Prostate gland (tissue), 2 donors: Measurements from ENCODE around the gene C17orf78.

Experiments
- POLR2A ChIP-seq: fragments of 450-650 bp; IDR thresholded peaks from one replicate; pipeline ENCODE4 v1.6.1; 2016; ENCODE audit warnings: antibody characterized with exemption, mild to moderate bottlenecking
- POLR2AphosphoS5 ChIP-seq: sonication (generic); formaldehyde crosslinking; IDR thresholded peaks from one replicate; pipeline ENCODE4 v1.6.1; 2017; ENCODE audit warnings: antibody characterized with exemption
- TF ChIP-seq, protein P1 (sequence below), 4 experiments: fragments of 200-600 bp in 2 of 4; fragments of 450-650 bp in 2 of 4; sonication (generic) in 2 of 4; IDR thresholded peaks; 1 replicate in 3 of 4; 2 replicates in 1 of 4; pipeline ENCODE4 v1.5.1; 2016 to 2019; ENCODE audit warnings: antibody characterized with exemption in 4 of 4, mild to moderate bottlenecking in 2 of 4, moderate library complexity in 2 of 4

DNA sequence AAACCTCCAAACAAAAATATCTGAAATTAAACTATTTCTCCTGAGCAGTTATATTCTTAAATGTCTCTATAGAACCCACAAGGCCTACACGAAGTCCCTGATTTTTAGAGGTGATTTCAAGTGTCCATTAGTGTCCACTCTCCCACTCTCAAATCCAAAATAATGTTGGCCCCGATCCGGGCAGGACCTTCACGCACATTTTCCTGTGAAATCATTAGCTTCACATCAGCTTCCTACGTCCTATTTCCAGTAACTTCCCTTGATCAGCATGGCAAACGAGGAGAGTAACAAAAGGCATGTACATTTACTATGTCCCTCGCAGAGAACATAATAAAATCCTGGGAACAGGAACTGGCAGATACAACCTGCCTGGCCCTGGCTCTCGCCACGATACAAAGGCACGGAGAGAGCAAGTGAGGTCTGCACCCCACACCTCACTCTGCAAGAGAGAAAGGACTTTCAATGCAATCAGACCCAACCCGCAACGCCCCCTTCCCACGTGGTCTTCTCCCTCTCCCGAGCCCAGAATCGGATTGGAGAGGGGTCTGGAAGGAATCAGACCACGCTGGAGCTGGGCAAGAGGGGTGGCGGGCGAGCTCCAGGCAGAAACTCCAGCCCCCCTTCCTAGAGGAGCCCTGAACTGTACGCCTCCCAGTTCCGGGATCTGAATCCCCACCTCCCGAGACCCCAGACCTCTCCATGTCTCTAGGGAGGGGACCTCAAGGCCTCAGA is 17.5 kb upstream of the C17orf78 start:
- TF ChIP-seq POLR2A, result no peak
- TF ChIP-seq, protein P1, sequence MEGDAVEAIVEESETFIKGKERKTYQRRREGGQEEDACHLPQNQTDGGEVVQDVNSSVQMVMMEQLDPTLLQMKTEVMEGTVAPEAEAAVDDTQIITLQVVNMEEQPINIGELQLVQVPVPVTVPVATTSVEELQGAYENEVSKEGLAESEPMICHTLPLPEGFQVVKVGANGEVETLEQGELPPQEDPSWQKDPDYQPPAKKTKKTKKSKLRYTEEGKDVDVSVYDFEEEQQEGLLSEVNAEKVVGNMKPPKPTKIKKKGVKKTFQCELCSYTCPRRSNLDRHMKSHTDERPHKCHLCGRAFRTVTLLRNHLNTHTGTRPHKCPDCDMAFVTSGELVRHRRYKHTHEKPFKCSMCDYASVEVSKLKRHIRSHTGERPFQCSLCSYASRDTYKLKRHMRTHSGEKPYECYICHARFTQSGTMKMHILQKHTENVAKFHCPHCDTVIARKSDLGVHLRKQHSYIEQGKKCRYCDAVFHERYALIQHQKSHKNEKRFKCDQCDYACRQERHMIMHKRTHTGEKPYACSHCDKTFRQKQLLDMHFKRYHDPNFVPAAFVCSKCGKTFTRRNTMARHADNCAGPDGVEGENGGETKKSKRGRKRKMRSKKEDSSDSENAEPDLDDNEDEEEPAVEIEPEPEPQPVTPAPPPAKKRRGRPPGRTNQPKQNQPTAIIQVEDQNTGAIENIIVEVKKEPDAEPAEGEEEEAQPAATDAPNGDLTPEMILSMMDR (IDR thresholded peaks at IDR 0.05), result no peak
- peak; percentile 67 for TF ChIP-seq POLR2AphosphoS5
